Measurements from ENCODE around the gene MICU1.

Gene MICU1

GRCh38 chr10:72390764-72391163 lies 235.1 kb downstream of the MICU1 start:
- no peak for TF ChIP-seq ZC3H10 (CRISPR knock-in tag; IDR thresholded peaks at IDR 0.05)
- no peak for TF ChIP-seq CSRNP3 (CRISPR knock-in tag; IDR thresholded peaks at IDR 0.05)
- no peak for TF ChIP-seq CSDC2 (CRISPR knock-in tag; IDR thresholded peaks at IDR 0.05)
- no peak for TF ChIP-seq ISL1 (CRISPR knock-in tag; IDR thresholded peaks at IDR 0.05)
- no peak for TF ChIP-seq PPARA (CRISPR knock-in tag; IDR thresholded peaks at IDR 0.05; ENCODE audit: borderline replicate concordance)
- TF ChIP-seq TOX (CRISPR knock-in tag; IDR thresholded peaks at IDR 0.05; ENCODE audit: borderline replicate concordance) = no peak
- TF ChIP-seq ZNF8 (CRISPR knock-in tag; IDR thresholded peaks at IDR 0.05) = no peak
- TF ChIP-seq ZNF70 (CRISPR knock-in tag; IDR thresholded peaks at IDR 0.05) = no peak
- no peak for TF ChIP-seq ZFP3 (CRISPR knock-in tag; IDR thresholded peaks at IDR 0.05)
- TF ChIP-seq POU6F1 (CRISPR knock-in tag; IDR thresholded peaks at IDR 0.05; ENCODE audit: borderline replicate concordance, low read depth) = no peak
- no peak for TF ChIP-seq TCF4 (CRISPR knock-in tag; IDR thresholded peaks at IDR 0.05; ENCODE audit: borderline replicate concordance)
- no peak for TF ChIP-seq PATZ1 (CRISPR knock-in tag; IDR thresholded peaks at IDR 0.05; ENCODE audit: borderline replicate concordance)
- TF ChIP-seq ZFP30 (CRISPR knock-in tag; IDR thresholded peaks at IDR 0.05) = no peak
- no peak for TF ChIP-seq ARNTL (CRISPR knock-in tag; IDR thresholded peaks at IDR 0.05; ENCODE audit: borderline replicate concordance, low read depth)
- no peak for TF ChIP-seq SNAI2 (CRISPR knock-in tag; IDR thresholded peaks at IDR 0.05)
- TF ChIP-seq OSR1 (CRISPR knock-in tag; IDR thresholded peaks at IDR 0.05) = no peak
- no peak for TF ChIP-seq RARB (CRISPR knock-in tag; IDR thresholded peaks at IDR 0.05)
- ATAC-seq = no peak

- no peak for TF ChIP-seq GLIS3 (CRISPR knock-in tag; IDR thresholded peaks at IDR 0.05)
- TF ChIP-seq ZC3H10 (CRISPR knock-in tag; IDR thresholded peaks at IDR 0.05) = no peak
- TF ChIP-seq TSHZ2 (CRISPR knock-in tag; IDR thresholded peaks at IDR 0.05) = no peak
- TF ChIP-seq ZFP30 (CRISPR knock-in tag; IDR thresholded peaks at IDR 0.05) = no peak
- no peak for TF ChIP-seq SNAI2 (CRISPR knock-in tag; IDR thresholded peaks at IDR 0.05)
- no peak for TF ChIP-seq BACH2 (CRISPR knock-in tag; IDR thresholded peaks at IDR 0.05; ENCODE audit: borderline replicate concordance)
- TF ChIP-seq RARB (CRISPR knock-in tag; IDR thresholded peaks at IDR 0.05) = no peak
- no peak for TF ChIP-seq CSDC2 (CRISPR knock-in tag; IDR thresholded peaks at IDR 0.05)
- no peak for TF ChIP-seq ZFP3 (CRISPR knock-in tag; IDR thresholded peaks at IDR 0.05)
- TF ChIP-seq OSR1 (CRISPR knock-in tag; IDR thresholded peaks at IDR 0.05) = no peak
- TF ChIP-seq PPARA (CRISPR knock-in tag; IDR thresholded peaks at IDR 0.05; ENCODE audit: borderline replicate concordance) = no peak
- TF ChIP-seq ZNF565 (CRISPR knock-in tag; conservative IDR thresholded peaks at IDR 0.05; ENCODE audit: low read depth) = no peak
- no peak for TF ChIP-seq PATZ1 (CRISPR knock-in tag; IDR thresholded peaks at IDR 0.05; ENCODE audit: borderline replicate concordance)
- no peak for ATAC-seq
These were observed 236.2 kb downstream of the MICU1 start for GRCh38 chr10:72389716-72390115.

GRCh38 chr10:72389014-72389413 lies 236.9 kb downstream of the MICU1 start:
- ATAC-seq = no peak
- TF ChIP-seq OSR1 (CRISPR knock-in tag; IDR thresholded peaks at IDR 0.05) = no peak
- no peak for TF ChIP-seq ZFP3 (CRISPR knock-in tag; IDR thresholded peaks at IDR 0.05)
- TF ChIP-seq RARB (CRISPR knock-in tag; IDR thresholded peaks at IDR 0.05) = no peak
- TF ChIP-seq CREB5 (CRISPR knock-in tag; IDR thresholded peaks at IDR 0.05; ENCODE audit: low read depth) = no peak
- TF ChIP-seq SNAI2 (CRISPR knock-in tag; IDR thresholded peaks at IDR 0.05) = no peak
